GM12874 (cell line): ENCODE data around the gene APBA2.

Source experiments
- CTCF ChIP-seq: IDR thresholded peaks from 2 replicates; pipeline ENCODE4 v1.5.1; 2011; ENCODE audit warnings: low read depth, mild to moderate bottlenecking, control low read depth, low read length, moderate library complexity; ENCODE audit not compliant: insufficient read depth

Gene APBA2

GRCh38 chr15:28921919-28922706 lies 36.3 kb downstream of the APBA2 start:
- no peak for TF ChIP-seq CTCF

DNA sequence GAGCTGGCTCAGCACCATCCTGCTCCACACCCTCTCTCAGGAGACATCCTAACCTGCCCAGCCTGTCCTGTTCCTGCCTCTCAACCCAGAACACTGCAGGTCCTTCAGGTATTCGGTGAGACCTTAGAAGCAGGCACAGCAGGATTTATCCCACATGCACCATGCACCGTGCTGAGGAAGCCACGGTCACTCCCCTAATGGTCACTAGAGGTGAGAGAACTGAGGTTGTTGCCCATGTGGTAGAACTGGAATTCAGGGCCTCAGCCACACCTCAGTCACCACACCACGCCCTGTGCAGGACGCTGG lies 36.9 kb downstream of the APBA2 start:
- TF ChIP-seq CTCF, result no peak

DNA sequence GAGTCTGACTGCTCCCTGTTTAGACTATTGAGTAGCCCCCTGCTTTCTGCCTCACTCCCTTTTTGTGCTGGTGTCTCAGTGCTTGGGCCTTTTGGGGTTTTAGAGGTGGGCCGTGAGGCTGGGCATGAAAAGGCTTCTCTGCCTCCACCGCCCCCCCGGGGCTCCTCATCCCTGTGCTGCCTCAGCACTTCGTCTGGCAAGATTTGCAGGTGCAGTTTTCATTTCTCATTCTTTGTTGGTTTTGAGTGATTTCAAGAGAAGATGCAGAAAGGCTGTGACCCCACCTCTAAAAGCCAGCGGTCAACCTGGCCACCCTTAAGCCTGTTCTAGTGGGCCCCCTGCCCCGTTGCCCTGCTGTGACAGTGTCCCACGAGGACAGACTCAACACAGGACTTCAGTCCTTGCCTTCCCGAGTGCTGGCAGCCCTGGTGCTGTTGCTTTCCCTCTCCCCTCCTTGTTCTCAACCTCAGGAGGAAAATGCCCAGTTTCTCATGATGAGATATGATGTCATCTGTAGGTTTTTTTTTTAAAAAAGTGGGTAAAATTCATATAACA lies 38.0 kb downstream of the APBA2 start:
- no peak for TF ChIP-seq CTCF

DNA sequence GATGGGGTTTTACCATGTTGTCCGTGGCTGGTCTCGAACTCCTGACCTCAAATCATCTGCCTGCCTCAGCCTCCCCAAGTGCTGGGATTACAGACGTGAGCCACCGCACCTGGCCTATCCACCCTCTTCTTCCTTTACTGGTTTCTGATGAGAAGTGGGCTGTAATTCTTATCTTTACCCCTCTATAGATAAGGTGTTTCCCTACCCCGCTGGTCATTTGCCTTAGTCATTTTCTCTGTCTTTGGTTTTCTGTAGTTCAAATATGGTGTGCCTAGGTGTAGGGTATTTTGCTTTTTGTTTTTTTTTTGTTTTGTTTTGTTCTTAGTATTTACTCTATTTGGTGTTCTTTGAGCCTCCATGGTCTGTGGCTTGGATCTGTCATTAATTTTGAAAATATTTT lies 41.3 kb downstream of the APBA2 start:
- no peak for TF ChIP-seq CTCF

DNA sequence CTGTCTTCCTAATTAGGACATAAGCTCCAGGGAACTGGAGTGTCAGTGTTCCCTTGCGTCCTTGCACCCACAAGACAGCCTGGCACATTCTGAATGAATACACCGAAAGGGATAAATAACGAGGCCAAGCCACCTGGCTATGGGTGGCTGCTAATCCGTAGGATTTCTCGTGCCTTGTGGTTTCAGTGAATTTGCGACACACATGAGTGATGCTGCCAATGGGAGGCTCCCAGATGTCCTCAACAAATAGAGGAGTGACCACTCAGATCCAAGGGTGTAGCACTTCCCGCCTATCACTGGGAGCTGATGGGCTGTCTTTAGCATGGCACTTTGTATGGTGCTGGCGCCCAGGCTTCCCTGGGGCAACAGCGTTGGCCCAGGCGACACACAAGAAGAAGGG lies 43.4 kb downstream of the APBA2 start:
- TF ChIP-seq CTCF, result no peak

GRCh38 chr15:28930011-28930410 lies 44.2 kb downstream of the APBA2 start:
- no peak for TF ChIP-seq CTCF

DNA sequence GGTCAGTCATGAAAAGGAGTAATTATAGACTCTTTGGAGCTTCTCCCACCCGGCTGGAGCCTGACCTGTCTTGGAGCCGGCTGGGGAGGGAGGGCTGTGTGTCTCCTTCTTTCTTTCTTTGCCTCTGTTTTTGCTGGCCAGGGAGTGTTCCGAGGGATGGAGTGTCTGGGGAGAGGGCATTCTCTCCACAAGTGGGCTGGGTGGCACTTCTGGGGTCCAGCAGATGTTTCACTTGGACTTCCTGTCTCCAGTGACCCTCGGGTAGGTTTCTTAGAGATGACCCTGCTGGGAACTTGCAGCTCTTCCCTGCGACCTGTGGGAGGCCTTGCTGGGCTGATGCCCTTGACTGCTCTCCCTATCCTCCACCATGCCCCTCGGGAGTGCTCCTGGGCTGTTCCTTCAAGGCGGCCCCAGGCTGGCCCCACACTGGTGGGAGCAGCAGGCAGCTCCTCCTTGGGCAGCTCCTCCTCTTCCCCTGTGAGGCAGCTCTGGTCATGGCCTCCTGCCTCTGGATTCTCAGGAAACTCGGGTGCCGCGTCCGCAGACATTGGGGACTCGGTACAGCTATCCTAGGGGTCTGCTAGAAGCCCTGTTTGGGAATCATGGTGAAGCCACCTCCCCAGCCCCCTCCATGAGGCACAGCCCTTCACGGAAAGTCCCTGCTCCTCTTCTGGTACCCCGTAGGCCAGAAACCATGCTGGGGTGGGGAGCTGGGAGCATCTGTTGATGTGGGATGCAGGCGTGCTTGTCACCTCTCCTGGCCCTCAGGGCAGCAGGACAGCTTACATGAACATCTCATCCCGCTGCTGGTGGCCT lies 44.9 kb downstream of the APBA2 start:
- no peak for TF ChIP-seq CTCF
